OCI-LY7 (cell line): ENCODE results near the gene CYBRD1.

Experiments
- CTCF ChIP-seq: fragments of 200-600 bp; sonication (generic); conservative IDR thresholded peaks from 2 replicates; pipeline ENCODE4 v1.5.1; 2014; ENCODE audit warnings: mild to moderate bottlenecking, antibody characterized with exemption, low read length, moderate library complexity, mixed read lengths
- EZH2phosphoT487 ChIP-seq: fragments of 200-600 bp; sonication (generic); IDR thresholded peaks from 2 replicates; pipeline ENCODE4 v1.6.1; 2018; ENCODE audit warnings: low read depth, borderline replicate concordance, mild to moderate bottlenecking, mixed run types, antibody characterized with exemption, low read length, moderate library complexity, mixed read lengths

- TF ChIP-seq CTCF, result no peak
- no peak for TF ChIP-seq EZH2phosphoT487
Measured at GRCh38 chr2:171595456-171595855, 73.2 kb downstream of the CYBRD1 start.
